ENCODE measurements around the gene ABLIM1. TPM values are rescaled to one million over a fixed set of nuclear protein-coding genes. Genes with fewer than 3 reads are reported as not detected.

Gene ABLIM1
- total and polyA plus RNA-seq, 8 donors = 28.1 to 276 (median 92.9) TPM

DNA sequence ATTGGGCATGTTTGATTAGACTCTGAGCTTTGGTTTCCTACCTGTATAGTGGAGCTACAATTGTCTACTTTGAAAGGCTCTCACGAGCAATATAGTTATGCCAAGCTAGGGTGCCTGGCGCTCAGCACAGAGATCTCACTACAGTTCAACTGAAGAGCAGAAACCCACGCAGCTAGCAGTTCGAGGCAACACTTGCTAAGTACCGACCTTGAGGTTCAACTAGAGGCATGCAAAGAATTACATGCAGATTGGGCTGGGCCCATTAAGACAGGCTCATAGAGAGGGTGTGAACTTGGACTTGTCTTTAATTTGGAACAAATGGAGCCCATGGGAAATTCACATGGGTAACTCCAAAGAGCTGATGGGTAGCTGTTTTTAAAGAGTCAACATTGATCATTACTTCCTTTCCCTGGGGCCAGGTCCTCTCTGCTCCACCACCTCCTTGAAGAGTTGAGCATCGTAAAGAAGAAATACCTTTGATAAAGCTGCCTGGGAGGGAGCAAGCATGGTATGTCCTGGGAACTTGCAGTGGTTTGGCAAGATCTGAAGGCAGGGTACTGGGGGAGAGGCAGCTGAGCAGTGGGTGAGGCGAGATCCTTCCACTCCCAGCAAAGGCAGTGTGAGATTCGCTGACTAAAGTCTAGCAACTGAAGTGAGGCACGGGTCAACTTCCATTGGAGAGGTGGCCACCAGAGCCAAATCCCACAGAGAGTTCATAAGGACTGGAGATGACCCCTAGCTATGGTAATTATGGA lies 228.3 kb downstream of the ABLIM1 start:
- Histone ChIP-seq H3K27ac (no peak overlapping the region), H3K4me1 (peaks cover 6 to 16% (median 11%) of the 10 kb centered on the region in 4 donors), H3K36me3 (peaks cover 3 to 41% (median 26%) of the 10 kb centered on the region in 4 donors), H3K9me3 (no peaks in the 10 kb centered on the region), H3K4me3 (no peak overlapping the region), H3K27me3 (no peaks in the 10 kb centered on the region)
- 89 to 94% (median 92%) methylated on average over 9 of the region's 9 CpGs for WGBS, 5 donors
- TF ChIP-seq EP300 (IDR thresholded peaks at IDR 0.05) (no peak), POLR2AphosphoS5 (IDR thresholded peaks at IDR 0.05) (no peak), POLR2A (IDR thresholded peaks at IDR 0.05) (no peak)
- TF ChIP-seq, protein P1, sequence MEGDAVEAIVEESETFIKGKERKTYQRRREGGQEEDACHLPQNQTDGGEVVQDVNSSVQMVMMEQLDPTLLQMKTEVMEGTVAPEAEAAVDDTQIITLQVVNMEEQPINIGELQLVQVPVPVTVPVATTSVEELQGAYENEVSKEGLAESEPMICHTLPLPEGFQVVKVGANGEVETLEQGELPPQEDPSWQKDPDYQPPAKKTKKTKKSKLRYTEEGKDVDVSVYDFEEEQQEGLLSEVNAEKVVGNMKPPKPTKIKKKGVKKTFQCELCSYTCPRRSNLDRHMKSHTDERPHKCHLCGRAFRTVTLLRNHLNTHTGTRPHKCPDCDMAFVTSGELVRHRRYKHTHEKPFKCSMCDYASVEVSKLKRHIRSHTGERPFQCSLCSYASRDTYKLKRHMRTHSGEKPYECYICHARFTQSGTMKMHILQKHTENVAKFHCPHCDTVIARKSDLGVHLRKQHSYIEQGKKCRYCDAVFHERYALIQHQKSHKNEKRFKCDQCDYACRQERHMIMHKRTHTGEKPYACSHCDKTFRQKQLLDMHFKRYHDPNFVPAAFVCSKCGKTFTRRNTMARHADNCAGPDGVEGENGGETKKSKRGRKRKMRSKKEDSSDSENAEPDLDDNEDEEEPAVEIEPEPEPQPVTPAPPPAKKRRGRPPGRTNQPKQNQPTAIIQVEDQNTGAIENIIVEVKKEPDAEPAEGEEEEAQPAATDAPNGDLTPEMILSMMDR (IDR thresholded peaks at IDR 0.05) = no peak
- no peak for DNase-seq
- intact Hi-C loops (cut with DNase I; ENCODE audit: low total_unique reads) = loop anchor here (10.0 kb wide), 1 partner anchor 125 kb away; no protein-coding TSS in a partner anchor

- no peaks in the 10 kb centered on the region for H3K9me3 ChIP-seq
- intact Hi-C loops (cut with DNase I; ENCODE audit: low total_unique reads) = no loop called here
- TF ChIP-seq EP300 (IDR thresholded peaks at IDR 0.05) (no peak), POLR2AphosphoS5 (IDR thresholded peaks at IDR 0.05) (no peak), POLR2A (IDR thresholded peaks at IDR 0.05) (no peak)
- TF ChIP-seq, protein P1 (IDR thresholded peaks at IDR 0.05) = no peak
- peaks cover 6 to 16% (median 11%) of the 10 kb centered on the region in 4 donors for H3K4me1 ChIP-seq
- peak overlapping the region; percentile 23 to 60 (median 47) for H3K27ac ChIP-seq
- peaks cover 0 to 16% (median 8%) of the 10 kb centered on the region in 4 donors for H3K36me3 ChIP-seq
- H3K4me3 ChIP-seq = no peak overlapping the region
- no peaks in the 10 kb centered on the region for H3K27me3 ChIP-seq
- 38 to 60% (median 47%) methylated on average over 9 of the region's 9 CpGs for WGBS, 5 donors
- DNase-seq = peak in 1 of 2 donors; percentile 45
These were observed 230.8 kb downstream of the ABLIM1 start for GRCh38 chr10:114427124-114427852.

DNA sequence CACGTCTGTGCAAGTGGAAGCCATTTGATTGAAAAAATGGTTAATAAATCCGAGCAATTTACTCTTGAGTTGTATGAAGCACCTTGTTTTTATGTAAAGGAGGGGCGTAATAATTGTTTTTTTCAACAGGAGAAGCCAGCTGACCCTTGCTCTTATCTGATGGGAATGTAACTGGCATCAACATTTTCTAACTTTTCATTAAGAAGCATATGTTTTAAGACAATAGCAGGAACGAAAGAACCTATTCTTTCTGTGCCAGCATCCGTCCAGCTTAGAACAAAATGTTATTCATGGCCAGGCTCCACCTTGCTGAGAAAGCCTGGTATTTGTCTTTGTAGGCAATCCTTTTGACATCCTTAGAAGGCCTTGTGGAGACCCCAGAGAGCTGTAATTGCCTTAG lies 231.6 kb downstream of the ABLIM1 start:
- Histone ChIP-seq H3K36me3 (peaks cover 0 to 15% (median 7%) of the 10 kb centered on the region in 4 donors), H3K27ac (peak overlapping the region in 4 of 5 donors; percentile 44 to 60 (median 49)), H3K4me3 (no peak overlapping the region), H3K9me3 (no peaks in the 10 kb centered on the region), H3K4me1 (peaks cover 6 to 16% (median 11%) of the 10 kb centered on the region in 4 donors), H3K27me3 (no peaks in the 10 kb centered on the region)
- intact Hi-C loops (cut with DNase I; ENCODE audit: low total_unique reads) = no loop called here
- no peak for DNase-seq
- WGBS, 5 donors = 42 to 59% (median 51%) methylated on average over 5 of the region's 5 CpGs
- TF ChIP-seq POLR2A (IDR thresholded peaks at IDR 0.05) (no peak), POLR2AphosphoS5 (IDR thresholded peaks at IDR 0.05) (no peak), EP300 (IDR thresholded peaks at IDR 0.05) (no peak)
- TF ChIP-seq, protein P1 (IDR thresholded peaks at IDR 0.05) = no peak

GRCh38 chr10:114420811-114421485 lies 237.1 kb downstream of the ABLIM1 start:
- TF ChIP-seq POLR2AphosphoS5 (IDR thresholded peaks at IDR 0.05) = no peak
- TF ChIP-seq, protein P1 (IDR thresholded peaks at IDR 0.05) = no peak
- no peak for TF ChIP-seq EP300 (IDR thresholded peaks at IDR 0.05)
- no peak for TF ChIP-seq POLR2A (IDR thresholded peaks at IDR 0.05)
- DNase-seq = no peak
- Histone ChIP-seq H3K27me3 (no peaks in the 10 kb centered on the region), H3K4me1 (no peaks in the 10 kb centered on the region), H3K9me3 (no peaks in the 10 kb centered on the region), H3K27ac (no peak overlapping the region), H3K4me3 (no peak overlapping the region), H3K36me3 (no peaks in the 10 kb centered on the region)
- intact Hi-C loops (cut with DNase I; ENCODE audit: low total_unique reads) = no loop called here
- 77 to 88% (median 82%) methylated on average over 4 of the region's 4 CpGs for WGBS, 5 donors
